Hematopoietic multipotent progenitor cell treated with erythropoietin and hydrocortisone succinate and interleukin-3 and kit ligand, for 8 days (in vitro differentiated cells): ENCODE measurements around the gene CFAP58.

Experiments
- DNase-seq: peaks from one replicate; pipeline ENCODE4 v3.0.0-alpha.2; 2015

CFAP58 gene

DNA sequence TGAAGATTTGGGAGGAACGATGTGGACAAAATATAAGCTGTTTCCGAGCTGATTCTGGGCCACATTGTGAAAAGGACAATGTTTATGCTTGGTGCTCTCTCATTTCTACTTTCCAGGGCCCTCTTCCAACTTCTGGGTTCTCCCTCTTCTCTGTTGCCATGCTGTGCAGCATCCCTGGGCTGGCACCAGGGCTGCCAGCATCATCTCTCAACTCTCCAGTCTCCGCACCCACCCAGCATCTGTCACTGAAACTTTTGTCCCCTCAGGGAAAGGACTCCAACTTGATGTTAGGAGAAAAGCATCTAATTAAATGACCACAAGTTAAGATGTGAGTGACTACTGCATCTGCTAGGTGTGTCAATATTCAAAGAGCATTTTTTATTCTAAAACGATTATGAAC lies 26.7 kb downstream of the CFAP58 start:
- DNase-seq, result no peak

DNA sequence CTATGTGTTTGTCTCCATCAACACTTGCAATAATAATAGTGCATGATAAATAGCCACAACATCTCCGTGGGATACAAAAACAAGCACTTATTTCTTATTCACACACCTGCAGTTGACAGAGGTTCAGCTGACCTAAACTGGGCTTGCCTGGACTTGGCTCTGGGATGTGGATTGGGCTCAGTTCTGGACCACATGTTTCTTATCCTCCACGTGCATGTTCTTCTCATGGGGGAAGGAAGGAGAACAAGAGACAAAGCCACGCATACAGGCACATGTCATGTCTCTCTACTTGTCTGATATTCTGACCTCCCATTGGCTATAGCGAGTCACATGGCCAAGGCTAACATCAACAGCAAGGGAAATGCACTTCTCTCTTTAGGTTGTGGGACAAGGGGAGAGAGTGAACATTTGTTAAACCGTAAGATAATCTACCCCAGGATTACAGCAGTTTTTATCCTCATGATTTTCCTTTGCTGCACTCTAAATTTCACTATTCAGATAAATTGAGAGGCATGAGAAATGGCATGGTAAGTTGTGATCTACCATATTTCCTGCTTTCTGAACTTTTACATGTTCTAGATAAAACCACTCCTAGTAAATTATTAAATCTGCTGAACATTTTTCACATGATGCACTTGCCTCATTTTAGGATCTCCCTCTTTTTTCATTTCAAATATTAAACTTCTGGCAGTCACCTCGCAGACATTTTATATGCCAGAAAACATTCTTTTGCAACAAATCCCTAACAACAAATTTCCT lies 33.7 kb downstream of the CFAP58 start:
- peak; percentile 9 for DNase-seq

GRCh38 chr10:104388830-104389229 lies 35.2 kb downstream of the CFAP58 start:
- no peak for DNase-seq

- DNase-seq, result no peak
Measured at GRCh38 chr10:104391150-104391968, 37.7 kb downstream of the CFAP58 start.

DNA sequence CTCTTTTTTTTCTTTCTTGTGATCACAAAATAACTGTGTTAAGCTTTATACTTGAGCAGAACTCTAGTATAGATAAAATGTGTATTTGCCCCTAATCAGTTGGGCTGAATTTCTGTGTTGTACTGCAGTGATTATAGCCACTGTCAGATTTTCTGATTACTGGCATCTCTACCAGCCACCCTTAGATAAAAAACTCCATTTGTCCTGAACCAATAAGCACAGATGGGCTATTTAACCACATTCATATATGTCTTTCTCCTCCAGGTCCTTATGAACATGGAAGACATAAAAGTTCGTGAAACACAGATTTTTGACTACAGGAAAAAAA lies 38.3 kb downstream of the CFAP58 start:
- no peak for DNase-seq

- DNase-seq, result no peak
Measured at GRCh38 chr10:104393387-104393786, 39.8 kb downstream of the CFAP58 start.

DNA sequence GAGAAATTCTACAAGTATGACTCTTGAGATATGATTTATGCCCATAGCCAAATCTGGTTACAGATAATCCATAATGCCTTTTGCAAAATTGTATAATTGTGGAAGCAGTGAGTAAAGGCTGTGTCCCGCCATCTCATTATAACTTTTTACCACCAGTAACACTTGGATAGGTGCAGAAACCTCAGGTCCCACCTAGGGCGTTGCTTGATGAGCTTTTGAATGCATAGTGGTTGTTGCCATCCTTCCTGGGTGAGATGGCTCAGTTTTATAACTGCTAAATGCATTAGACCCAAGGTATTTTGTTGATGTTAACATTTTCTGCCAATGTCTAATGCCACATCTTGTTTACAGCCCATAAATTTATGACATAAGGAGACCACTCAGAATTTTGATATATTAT lies 42.9 kb downstream of the CFAP58 start:
- DNase-seq, result no peak

DNA sequence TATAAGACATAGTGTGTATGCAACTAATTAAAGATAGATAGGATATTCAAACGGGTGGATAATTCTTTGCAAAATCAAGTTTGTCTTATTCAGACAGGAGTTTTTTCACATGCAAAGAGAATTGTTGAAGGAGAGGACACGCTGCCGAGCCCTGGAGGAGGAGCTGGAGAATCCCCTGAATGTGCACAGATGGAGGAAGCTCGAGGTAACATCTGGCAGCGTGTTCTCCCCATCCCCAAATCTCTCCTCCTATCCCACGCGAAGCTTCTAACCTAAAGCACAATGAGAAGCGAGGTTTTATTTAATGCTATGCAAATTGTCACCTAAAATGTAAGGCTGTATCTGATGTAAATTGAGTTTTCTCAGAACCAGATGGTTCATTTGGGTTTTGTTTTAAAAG lies 50.0 kb downstream of the CFAP58 start:
- DNase-seq, result no peak

- DNase-seq, result peak; percentile 35
Measured at GRCh38 chr10:104406715-104407650, 53.4 kb downstream of the CFAP58 start.

DNA sequence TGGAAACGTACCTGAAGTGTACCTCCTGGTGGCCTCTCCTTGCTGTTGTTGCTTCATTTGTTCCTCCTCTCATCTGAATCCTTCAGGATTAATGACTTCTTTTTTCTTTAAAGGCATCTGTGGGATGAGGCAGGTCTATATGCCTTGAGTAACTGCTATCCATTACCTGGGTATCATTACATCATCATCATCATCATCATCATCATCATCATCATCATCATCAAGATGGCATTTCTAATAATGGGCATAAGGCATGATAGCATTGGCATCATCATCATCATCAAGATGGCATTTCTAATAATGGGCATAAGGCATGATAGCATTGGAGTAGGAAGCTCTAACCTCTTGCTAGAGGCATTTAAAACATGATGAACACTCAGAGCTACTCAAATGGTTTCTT lies 59.9 kb downstream of the CFAP58 start:
- no peak for DNase-seq

DNA sequence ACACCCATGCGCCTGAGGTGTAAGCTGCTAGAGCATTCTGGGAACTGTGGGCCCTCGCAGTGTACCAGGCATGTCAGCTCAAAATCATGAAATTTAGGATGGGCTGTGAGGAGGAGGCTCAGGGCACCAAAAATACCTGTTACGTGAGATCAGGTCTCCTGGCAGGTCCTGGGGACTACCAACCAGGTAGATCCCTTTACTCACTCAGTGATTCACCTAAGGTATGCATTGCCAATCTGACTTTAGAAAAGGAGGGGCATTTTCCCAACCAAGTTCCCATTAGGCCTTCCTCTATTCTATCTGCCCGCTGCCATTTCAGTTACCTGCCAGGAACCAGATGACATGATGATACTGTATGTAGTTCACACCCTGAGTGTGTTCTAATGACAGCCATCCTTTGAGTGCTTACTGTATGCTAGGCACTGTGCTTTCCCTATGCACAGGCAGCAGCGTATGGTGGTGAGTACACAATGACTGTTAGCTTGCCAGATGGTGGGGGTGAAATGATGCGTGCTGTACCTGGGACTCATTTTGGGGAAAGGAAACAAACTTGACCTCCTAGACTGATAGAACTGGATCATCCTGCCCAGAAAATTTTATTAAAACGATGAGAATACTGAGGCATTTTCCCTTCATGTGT lies 62.0 kb downstream of the CFAP58 start:
- no peak for DNase-seq

DNA sequence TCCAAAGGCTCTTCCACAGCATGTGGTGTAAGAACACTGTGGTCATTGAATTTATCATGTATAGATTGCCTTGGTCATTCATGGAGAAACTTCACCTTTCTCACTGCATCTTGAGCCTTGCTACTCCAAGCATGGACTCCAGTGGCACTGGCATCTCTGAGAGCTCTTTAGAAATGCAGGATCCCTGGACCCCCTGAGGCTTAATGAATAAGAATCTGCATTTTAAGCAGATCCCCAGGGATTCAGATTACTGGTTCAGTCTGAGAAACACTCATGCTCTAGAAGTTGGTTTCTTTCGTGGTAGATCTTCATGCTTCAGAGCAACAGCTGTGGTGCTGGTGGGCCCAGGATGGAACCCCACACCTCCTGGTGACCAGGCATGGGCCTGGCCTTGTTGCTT lies 63.2 kb downstream of the CFAP58 start:
- no peak for DNase-seq

- DNase-seq, result peak; percentile 9
Measured at GRCh38 chr10:104417637-104418292, 64.1 kb downstream of the CFAP58 start.

GRCh38 chr10:104424719-104425118 lies 71.1 kb downstream of the CFAP58 start:
- DNase-seq, result no peak

DNA sequence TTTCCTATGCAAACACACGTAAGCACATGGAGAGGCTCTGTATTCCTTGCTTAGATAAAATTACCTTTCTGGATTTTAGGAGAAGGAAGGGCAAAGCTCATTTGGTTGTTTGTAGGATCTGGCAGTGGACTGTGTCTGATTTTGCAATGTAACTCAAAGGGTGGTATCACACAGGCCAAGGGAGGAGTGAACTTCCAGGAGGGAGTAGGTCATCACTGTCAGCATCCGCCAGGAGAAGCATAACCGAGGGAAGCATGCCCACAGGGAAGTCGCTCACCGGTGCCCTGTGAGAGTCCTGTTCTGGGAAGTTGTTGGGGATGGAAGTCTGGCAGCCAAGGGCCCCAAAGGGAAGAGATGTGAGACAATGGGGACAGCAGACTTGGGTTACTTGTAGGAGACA lies 74.4 kb downstream of the CFAP58 start:
- DNase-seq, result no peak

DNA sequence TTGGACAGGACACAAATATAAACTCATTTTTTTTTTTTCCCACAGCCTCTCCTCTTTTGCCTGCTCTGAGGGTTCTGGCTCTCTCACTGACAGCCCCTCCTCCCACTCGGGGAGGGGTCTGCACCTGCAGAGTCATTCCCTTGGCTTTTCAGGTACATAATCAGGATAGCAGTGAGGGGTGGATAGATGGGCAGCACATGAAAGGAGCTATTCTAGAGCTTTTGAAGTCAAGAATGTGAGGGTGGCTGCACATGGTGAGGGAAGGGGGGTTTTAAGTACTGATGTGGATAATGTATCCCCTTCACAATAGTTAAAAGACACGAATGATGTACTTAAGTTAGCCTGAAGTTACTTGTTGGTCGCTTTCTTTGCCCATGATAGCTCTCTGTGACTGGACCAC lies 76.2 kb downstream of the CFAP58 start:
- no peak for DNase-seq

GRCh38 chr10:104430360-104430759 lies 76.7 kb downstream of the CFAP58 start:
- DNase-seq, result no peak

DNA sequence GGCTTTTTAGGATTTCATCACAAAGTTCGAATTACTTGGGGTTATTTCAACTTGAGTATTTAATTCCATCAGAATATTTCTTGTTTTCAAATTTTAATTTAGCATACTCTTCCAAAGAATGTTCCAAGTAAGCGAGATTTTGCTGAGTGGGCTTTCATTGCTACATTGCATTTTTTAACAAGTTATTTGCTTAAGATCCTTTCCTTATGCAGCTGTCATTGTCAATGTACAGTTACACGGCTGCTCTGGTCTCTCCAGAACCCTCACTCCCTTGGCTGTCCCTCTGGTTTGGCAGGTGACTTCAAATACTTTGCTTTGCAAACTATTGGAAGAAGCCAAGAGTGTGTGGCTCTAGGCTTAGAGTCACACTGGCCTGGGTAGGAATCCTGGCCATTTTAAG lies 80.0 kb downstream of the CFAP58 start:
- no peak for DNase-seq

DNA sequence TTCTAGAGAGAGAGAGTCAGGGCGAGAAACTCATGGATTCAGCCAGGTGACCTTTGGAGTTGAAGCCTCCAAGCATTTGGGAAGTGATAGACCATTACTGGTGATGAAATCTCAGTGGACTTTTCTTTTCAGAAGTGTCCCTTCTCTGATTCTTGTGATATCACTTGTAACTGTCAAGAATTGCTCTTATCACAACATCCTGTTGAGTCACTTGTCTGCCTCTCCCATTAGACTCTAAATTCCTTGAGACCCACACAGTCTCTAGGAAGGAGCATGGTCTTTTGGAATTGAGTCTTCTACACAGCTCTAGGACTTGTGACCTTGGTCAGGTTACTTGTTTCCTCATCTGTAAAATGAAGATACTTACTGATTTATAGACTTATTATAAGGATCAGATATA lies 81.0 kb downstream of the CFAP58 start:
- no peak for DNase-seq

DNA sequence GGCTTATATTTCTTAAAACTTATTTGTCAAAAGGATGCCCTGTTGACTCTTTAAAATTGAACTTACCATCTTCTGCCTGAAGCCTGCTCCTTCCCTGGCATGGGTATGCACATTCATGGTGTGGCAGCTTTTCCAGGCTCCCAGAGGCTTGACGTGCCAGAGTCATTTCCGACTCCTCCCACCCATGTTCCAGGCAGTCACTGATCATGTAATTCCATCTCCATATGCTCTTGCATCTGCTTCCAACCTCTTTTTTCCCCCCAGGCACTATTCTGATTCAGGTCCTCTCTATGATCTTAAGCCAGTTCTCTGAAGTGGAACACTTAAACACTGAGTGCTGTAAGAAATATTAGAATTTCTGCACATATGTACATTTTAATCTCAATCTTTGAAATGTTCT lies 82.2 kb downstream of the CFAP58 start:
- DNase-seq, result no peak

- no peak for DNase-seq
Measured at GRCh38 chr10:104437226-104437625, 83.6 kb downstream of the CFAP58 start.

DNA sequence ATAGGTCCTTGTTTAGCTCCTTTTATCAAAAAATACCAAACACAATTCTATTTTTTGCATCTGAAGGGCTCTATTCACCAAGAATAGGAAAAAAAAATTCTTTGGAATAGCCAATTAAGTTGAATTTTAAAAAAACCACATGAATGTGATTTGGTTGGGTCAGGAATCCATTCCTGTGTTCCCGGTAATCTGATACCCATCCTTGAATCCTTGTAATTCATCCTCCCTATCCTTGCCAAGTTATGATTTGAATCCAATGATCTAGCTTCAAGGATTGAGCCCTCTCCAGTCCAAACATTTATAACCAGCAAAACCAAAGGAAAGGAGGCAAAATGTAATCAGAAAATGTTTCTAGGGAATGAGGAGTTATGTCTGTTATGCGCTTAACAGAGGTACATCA lies 86.6 kb downstream of the CFAP58 start:
- no peak for DNase-seq
